UCSD-AML1 (cell line): Measurements from ENCODE around the gene EBF4.
A peak's percentile ranks its signal among the peaks of the same experiment; 100 is the strongest.

Source experiments
- DNase-seq: peaks from one replicate; lab custom pipeline; 2025; ENCODE audit not compliant: unreplicated experiment; lab: John Stamatoyannopoulos, UW

Gene EBF4

DNA sequence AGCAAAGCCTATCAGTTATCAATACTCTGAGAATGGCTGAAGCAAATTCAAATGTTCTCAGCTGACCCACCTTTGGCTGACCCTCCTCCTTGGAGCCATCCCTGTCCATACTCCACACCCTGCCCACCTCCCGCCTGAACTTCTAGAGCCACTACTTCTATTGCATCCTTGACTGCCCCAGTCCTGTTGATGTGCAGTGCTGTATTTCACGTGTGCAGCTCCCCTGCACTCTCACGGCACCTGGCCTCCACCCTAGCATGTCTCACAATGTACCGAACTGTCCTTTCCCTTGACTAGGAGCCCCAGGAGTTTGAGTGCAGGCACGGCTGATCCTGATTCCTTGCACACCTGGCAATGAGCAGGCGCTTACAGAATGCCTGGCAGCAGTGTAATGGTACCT, 100.9 kb downstream of the EBF4 start:
- DNase-seq = no peak

DNA sequence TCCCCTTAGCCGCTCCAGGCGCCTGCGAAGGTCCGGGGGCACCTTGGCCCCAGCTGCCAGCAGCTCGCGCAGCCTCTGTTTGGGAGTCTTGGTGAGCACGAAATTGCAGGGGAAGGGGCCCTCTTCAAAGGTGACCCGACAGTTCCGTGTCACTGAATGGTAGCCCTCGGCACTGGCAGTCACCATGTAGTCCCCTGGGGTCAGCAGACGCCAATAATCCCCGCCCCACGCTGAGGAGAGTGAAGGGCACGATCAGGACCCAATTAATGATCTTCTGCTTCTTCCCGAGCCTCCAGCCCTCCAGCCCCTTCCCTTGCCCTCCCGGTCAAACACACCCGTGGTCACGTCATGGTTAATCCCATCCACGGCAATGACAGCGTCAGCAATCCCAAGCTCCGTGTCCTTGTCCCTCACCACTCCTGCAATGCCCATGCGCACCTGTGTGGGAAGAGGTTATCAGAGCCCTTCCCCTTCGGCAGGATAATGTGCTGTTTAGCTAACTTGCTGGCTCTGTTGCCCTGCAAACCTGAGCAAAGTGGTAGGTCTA, 101.7 kb downstream of the EBF4 start:
- DNase-seq = no peak

DNA sequence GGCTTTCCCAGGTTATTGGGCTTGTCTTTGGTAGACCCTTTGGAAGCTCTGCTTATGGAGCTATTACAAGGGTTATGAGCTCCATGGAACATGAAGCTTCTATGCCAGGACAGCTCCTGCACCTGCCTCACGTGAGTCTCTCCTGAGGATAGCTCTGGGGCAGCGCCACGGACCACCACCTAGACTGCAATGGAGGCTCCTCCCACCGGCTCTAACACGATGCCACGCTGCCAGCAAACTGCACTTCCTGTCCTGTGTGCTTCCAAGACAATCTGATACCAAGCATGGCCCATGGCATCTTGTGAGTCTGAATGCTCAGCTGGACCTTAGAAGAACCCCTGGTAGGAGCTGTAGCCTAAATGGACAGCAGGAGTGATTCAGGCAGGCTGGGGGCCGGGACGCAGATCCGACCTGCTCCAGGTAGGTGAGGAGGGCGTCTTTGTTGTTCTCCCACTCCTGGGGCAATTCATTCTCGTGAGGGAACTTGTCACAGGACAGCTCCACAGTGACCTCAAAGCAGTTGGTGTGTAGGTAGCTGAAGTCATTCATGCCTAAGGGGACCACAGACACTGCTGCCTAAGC, 102.4 kb downstream of the EBF4 start:
- DNase-seq = no peak

GRCh38 chr20:2795451-2795850, 102.9 kb downstream of the EBF4 start:
- no peak for DNase-seq

GRCh38 chr20:2796011-2796660, 103.6 kb downstream of the EBF4 start:
- no peak for DNase-seq

DNA sequence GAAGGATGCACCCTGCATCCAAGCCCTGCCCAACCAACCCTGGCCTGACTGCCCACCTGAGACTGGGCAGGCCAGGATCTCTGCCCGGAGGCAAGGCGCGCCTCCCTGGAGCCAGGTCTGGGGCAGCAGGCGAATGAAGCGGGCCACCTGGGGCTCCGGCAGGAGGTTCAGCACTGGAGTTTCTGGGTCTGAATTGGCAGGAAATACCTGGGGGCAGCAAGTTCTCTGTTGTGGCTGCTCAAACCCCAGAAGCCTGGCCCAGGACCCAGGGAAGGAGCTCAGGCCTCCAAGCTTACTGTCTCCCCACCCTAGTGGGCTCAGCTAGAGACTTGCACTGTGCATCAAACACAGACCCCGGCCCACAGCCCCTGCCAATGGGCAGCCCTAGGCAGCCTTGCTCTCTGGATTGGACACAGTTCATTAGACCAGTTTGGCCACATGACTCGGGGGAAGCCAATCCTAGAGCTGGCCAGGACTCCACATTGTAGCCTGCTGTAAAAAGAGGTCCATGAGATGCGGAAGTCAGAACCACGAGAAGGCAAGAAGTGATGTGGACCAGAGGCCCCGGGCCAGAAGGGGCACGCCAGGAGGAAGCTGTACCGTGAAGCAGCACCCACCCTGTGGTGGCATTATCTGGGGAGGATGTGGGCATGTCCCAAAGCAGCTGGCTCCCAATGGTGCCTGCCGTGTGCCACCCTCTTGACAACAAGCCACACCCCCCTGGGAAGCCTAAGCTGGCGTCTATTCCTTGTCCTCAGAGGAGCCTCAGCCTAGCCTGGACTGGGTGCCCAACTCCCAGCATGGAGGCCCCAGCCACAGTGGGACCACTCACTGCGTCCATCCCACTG, 104.8 kb downstream of the EBF4 start:
- no peak for DNase-seq

GRCh38 chr20:2798095-2798805, 105.7 kb downstream of the EBF4 start:
- DNase-seq = no peak

- no peak for DNase-seq
These were observed 106.2 kb downstream of the EBF4 start for GRCh38 chr20:2798814-2799213.

GRCh38 chr20:2799271-2799670, 106.7 kb downstream of the EBF4 start:
- no peak for DNase-seq

GRCh38 chr20:2799688-2800520, 107.3 kb downstream of the EBF4 start:
- DNase-seq = no peak

DNA sequence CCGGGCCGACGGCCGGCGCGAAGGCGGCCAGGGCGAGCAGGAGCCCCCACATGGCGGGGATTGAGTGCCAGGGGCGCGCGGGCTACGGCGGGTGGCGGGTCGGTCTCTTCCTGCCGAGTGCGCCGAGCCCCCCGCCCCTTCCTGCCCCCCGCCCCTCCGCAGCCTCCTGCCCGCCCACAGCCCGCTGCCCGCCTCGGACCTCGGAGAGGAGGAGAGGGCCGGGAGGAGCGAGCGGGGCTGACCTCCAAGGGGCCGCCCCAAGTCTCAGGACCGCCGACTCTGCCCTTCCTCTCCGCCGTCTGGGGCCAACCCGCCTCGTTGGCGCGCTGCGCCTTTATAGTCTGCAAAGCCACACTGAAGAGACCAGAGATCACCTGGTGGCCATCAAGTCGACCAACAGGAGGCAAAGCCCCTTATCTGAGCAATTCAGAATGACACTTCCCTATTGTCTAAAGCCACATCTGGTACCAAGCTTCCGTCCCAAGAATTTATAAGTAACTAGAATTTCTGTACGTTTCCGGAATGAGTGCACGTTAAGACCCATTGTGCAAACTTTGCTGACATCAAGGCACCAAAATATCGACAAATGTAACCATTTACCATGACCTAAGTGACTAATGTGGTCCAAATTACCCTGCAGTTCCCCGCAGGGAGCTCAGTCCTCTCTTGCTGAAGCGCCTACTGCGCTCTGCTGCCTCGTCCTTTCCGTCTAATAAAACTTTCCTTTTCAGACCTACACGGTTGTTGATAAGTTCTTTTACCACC, 108.1 kb downstream of the EBF4 start, which contains the start of gene CPXM1:
Gene CPXM1, minus strand, starts transcription at position 107 of the 765 bp plus-strand sequence. Its CDS starts 55 bp downstream, at position 52.
- DNase-seq = peak; percentile 87

DNA sequence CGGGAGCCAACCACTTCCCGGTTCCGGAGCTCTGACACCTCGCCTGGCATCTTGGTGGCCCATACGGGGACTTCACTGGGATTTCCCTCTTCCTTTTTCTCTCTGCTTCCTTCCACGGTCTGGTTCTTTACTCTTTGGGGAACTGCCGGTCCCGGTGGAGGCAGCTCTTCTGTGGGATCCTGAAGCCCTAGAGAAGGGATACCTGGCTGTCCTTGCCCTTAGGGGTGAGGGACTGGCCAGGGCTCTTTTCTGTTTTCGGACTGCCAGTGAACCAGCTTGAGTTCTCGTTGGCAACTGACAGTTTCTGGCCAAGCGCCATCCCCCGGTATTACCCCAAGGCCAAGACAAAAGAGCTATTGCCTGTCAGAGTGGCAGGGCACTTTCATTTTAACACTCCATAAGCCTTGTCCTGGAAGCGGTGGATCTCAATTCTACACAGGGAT, 108.7 kb downstream of the EBF4 start:
- peak; percentile 77 for DNase-seq

DNA sequence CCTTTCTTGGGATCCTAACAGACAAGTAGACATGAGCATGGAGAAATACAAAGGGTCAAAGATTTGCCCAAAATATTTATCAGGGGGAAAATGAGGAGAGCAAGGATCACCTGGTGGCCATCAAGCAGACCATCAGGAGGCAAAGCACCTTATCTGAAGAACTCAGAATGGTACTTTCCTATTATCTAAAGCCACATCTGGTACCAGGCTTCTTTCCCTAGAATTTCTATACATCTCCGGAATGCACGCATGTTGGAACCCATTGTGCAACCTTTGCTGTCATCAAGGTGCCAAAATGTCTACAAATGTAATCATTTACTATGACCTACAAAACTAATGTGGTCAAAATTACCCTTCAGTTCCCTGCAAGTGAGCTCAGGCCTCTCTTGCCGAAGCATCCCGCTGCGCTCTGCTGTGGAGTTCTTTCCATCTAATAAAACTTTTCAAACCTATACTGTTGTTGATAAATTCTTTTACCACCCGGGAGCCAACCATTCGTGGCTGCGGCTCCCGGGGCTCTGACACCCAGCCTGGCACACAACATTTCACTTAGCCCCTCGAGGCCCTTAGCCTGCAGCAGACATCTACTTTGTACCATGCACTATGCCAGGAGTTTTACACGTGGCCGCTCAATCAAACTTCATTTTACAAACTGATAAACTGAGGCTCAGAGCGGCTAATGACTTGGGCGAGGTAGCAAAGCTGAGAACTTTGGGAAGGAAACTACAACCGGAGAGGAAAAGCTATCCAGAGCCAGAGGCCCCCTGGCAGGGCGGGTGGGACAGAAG, 111.7 kb downstream of the EBF4 start:
- no peak for DNase-seq

DNA sequence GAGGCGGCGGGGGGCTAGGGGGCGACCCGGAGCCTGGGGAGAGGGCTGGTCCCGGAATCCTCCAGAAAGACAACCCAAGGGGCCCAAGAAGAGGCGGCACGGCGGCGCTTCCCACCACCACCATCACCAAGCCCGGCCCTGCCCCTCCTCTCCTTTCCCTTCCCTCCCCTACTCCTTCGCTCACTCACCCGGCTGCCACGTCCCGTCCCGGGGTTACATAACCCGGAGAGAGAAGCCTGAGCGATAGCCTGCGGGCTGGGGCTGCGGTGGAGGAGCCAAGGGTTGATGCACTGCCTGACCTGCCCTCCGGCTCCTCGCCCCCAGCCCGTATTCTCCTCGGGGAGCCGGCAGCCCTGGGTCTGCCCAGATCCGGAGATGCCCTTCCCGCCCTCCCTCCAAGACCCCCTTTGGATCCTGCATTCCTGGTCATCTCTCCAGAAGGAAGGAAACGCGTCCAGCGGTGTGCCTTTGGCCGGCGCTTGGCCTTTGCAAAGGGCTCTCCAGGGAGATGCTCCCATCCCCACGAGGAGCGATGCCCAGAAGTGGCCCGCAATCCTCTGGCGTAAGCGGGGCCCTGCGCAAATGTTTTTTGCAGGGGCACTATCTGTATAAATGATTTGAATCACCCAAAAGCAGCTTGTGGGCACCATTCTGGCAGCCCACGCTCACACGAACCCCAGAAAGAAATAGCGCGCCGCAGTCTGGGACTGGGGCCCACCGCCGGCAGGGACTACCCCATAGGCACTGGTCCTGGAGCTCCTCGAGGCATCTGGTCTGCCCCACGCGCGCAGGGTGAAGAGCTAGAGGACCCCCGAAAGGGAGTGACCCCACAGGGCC, 112.5 kb downstream of the EBF4 start:
- DNase-seq = no peak

- DNase-seq = no peak
These were observed 113.2 kb downstream of the EBF4 start for GRCh38 chr20:2805689-2806350.

- no peak for DNase-seq
These were observed 113.7 kb downstream of the EBF4 start for GRCh38 chr20:2806351-2806701.

GRCh38 chr20:2807019-2807418, 114.4 kb downstream of the EBF4 start:
- no peak for DNase-seq
